ENCODE data around the gene ZNF558.

- TF ChIP-seq CTCF (IDR thresholded peaks at IDR 0.05) (no peak), POLR2A (IDR thresholded peaks at IDR 0.05) (no peak)
Measured at GRCh38 chr19:8827277-8827676, 4.8 kb downstream of the ZNF558 start.
